NCI-H446 (cell line): ENCODE results near the gene GSTT2B.
A peak's percentile ranks its signal among the peaks of the same experiment; 100 is the strongest.
"Not testable (repeated sequence)": the region's sequence is repeated elsewhere in the genome, so short reads cannot be mapped to it uniquely, and the experiment has no call there.

Experiments
- DNase-seq, 2 experiments: peaks; one replicate each; lab custom pipeline; 2025; lab: John Stamatoyannopoulos, UW

The GSTT2B gene

GRCh38 chr22:23984430-23984829 is 23.4 kb upstream of the GSTT2B start:
- DNase-seq, result peak; percentile 60 to 83

GRCh38 chr22:23980567-23980966 is 19.6 kb upstream of the GSTT2B start:
- not testable (repeated sequence) for DNase-seq

GRCh38 chr22:23979557-23980240 is 18.7 kb upstream of the GSTT2B start, which contains the start of gene GSTT2:
Gene GSTT2 (plus strand): TSS chr22:23980134.
- DNase-seq, result not testable (repeated sequence)

- DNase-seq, result not testable (repeated sequence)
These were observed 16.3 kb upstream of the GSTT2B start for GRCh38 chr22:23977304-23977703.

GRCh38 chr22:23974836-23975352 is 13.9 kb upstream of the GSTT2B start:
- DNase-seq, result not testable (repeated sequence)

DNA sequence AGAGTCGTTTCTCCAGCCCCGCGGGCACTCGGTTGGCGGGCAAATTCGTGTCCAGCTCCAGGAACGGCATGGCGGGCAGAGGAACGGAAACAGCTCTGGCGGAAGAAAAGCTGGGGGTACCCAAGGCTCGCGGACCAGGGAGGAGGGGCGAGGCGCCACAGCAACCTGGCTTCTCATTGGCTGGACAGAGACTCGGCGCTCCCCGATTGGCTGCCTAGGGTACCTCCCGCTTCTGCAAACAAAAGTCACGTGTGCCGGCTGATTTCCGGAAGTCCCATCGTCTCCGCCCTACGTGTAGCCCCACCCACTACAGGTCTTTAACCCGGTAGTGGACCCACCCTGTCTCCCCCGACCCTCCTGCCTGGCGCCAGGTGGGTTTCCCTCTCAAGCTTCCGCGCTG is 13.3 kb upstream of the GSTT2B start, which contains the start of gene DDT:
TSS of gene DDT (minus strand) at position 97 of the 400 bp plus-strand sequence. CDS start at position 70, 27 bp downstream.
- not testable (repeated sequence) for DNase-seq

- DNase-seq, result not testable (repeated sequence)
These were observed 10.9 kb upstream of the GSTT2B start for GRCh38 chr22:23971927-23972326.

GRCh38 chr22:23970816-23971486 is 10.0 kb upstream of the GSTT2B start:
- no peak for DNase-seq

- DNase-seq, result no peak
These were observed 9.2 kb upstream of the GSTT2B start for GRCh38 chr22:23970201-23970641.

GRCh38 chr22:23969071-23969470 is 8.1 kb upstream of the GSTT2B start:
- DNase-seq, result no peak

DNA sequence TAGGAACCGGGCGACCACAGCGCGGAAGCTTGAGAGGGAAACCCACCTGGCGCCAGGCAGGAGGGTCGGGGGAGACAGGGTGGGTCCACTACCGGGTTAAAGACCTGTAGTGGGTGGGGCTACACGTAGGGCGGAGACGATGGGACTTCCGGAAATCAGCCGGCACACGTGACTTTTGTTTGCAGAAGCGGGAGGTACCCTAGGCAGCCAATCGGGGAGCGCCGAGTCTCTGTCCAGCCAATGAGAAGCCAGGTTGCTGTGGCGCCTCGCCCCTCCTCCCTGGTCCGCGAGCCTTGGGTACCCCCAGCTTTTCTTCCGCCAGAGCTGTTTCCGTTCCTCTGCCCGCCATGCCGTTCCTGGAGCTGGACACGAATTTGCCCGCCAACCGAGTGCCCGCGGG is 5.6 kb upstream of the GSTT2B start, which contains the start of gene DDTL:
TSS of gene DDTL (plus strand) at position 321 of the 400 bp plus-strand sequence. CDS start at position 348, 27 bp downstream.
- not testable (repeated sequence) for DNase-seq

- DNase-seq, result not testable (repeated sequence)
These were observed 5.1 kb upstream of the GSTT2B start for GRCh38 chr22:23966094-23966493.

GRCh38 chr22:23956301-23956900 is 4.6 kb downstream of the GSTT2B start:
- DNase-seq, result peak; percentile 64 to 83

DNA sequence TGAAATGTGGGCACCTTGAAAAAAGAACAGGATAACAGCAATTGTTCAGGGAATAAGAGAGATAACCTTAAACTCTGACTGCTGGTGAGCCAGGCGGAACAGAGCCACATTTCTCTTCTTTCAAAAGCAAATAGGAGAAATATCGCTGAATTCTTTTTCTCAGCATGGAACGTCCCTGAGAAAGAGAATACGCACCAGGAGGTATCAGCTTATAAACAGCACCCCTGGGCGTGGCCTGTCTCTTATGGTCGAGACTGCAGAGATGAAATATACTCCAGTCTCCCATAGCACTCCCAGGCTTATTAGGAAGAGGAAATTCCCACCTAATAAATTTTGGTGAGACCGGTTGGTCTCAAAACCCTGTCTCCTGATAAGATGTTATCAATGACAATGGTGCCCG is 5.1 kb downstream of the GSTT2B start:
- DNase-seq, result not testable (repeated sequence)

DNA sequence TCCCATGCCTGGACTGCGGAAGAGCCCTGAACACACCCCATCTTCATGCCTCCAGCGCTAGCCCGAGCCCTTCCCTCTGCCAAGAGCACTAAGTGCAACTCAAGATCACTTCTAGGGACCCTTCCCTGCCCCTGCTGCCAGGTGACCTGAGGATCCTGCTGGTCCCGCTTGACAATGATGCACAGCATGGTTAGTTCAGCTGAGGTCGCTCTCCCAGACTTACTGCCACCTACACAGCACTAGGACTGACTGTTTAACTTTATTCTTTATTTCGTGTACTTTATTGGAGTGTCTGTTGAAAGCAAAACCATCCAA is 6.0 kb downstream of the GSTT2B start:
- DNase-seq, result not testable (repeated sequence)

- DNase-seq, result not testable (repeated sequence)
These were observed 6.6 kb downstream of the GSTT2B start for GRCh38 chr22:23954193-23954990.

- DNase-seq, result not testable (repeated sequence)
These were observed 7.5 kb downstream of the GSTT2B start for GRCh38 chr22:23953485-23953884.

DNA sequence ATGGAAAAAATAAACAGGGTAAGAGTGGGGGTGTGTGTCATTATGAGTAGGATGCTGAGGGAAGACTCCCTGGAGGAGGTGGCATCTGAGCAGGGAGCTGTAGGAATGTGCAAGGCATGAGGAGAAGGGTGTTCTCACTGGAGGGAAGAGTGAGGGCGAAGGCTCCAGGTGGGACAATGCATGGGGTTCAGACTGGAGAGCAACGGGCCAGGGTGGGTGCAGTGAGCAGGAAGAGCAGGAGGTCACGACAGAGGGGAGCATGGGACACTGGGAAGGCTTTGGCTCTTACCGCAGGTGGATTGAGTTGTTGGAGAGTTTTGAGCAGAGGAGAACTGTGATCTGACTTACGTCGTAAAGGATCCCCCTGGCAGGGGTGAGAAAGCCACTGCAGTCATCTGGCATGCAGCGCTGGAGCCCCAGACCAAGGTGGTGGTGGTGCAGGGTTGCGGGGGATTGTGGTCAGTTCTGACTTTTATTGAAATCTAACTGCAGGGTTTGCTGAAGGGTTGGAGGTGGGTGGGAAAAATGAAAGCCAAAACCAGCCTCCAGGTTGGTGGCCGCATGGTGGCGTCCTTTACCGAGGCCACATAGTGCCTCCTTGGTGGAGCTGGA is 8.1 kb downstream of the GSTT2B start:
- DNase-seq, result not testable (repeated sequence)

GRCh38 chr22:23951383-23951782 is 9.6 kb downstream of the GSTT2B start:
- not testable (repeated sequence) for DNase-seq

DNA sequence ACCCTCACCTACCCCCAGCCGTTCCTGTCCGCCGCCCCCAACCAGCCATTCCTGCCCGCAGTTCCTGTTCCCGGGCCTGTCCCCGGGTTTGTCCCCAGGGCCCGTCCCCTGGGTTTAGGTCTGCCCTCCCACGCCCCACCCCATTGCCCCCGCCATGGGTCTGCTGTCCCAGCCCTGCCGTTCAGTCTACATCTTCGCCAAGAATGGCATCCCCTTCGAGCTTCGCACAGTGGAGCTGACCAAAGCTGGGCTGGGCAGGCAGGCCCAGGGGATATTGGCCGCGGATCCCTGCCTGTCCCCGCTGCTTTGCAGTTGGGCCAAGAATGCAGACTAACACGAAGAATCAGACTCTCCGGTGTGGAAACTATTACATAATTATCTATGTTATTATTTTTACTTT is 11.2 kb downstream of the GSTT2B start:
- not testable (repeated sequence) for DNase-seq

DNA sequence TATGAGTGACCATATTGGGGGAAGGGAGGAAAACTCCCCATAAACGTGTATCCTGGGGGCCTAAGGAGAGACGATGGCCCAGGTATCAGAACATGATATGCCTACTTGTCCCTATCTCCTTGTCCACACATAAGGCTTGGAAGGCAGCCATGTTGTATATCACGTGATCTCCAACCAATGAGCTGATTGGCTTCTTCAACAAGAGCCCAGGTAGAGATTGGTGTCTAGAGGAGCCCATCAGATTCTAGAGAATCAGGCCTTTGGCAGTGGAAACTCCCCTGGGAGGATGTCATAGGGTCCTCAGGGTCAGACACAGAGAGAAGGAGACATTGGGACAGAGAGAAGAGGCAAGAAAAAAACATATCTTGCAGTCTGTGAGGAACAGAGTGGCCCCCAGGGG is 13.6 kb downstream of the GSTT2B start:
- DNase-seq, result not testable (repeated sequence)
